ENCODE data around the gene TREH.
A peak's percentile ranks its signal among the peaks of the same experiment; 100 is the strongest.
"Not testable (repeated sequence)": the region's sequence is repeated elsewhere in the genome, so short reads cannot be mapped to it uniquely, and the experiment has no call there.

The TREH gene

GRCh38 chr11:118696673-118697226 is 17.3 kb upstream of the TREH start:
- DNase-seq: no peak

GRCh38 chr11:118694771-118695170 is 15.3 kb upstream of the TREH start:
- no peak for DNase-seq

GRCh38 chr11:118694185-118694584 is 14.7 kb upstream of the TREH start:
- no peak for DNase-seq

- peak; percentile 42 for DNase-seq
These were observed 12.7 kb upstream of the TREH start for GRCh38 chr11:118691926-118692830.

- no peak for DNase-seq
These were observed 11.3 kb upstream of the TREH start for GRCh38 chr11:118690553-118691304.

- peak; percentile 57 for DNase-seq
These were observed 10.6 kb upstream of the TREH start for GRCh38 chr11:118689852-118690552.

GRCh38 chr11:118689503-118689851 is 10.0 kb upstream of the TREH start:
- DNase-seq: no peak

GRCh38 chr11:118688851-118689502 is 9.5 kb upstream of the TREH start:
- no peak for DNase-seq

GRCh38 chr11:118688339-118688738 is 8.9 kb upstream of the TREH start:
- not testable (repeated sequence) for DNase-seq

- no peak for DNase-seq
These were observed 8.5 kb upstream of the TREH start for GRCh38 chr11:118687906-118688305.

GRCh38 chr11:118684187-118684586 is 4.7 kb upstream of the TREH start:
- no peak for DNase-seq

- not testable (repeated sequence) for DNase-seq
These were observed 3.5 kb upstream of the TREH start for GRCh38 chr11:118682939-118683338.

GRCh38 chr11:118682372-118682771 is 2.9 kb upstream of the TREH start:
- DNase-seq: no peak

GRCh38 chr11:118678908-118679307 is 542 bp downstream of the TREH start:
- not testable (repeated sequence) for DNase-seq

- no peak for DNase-seq
These were observed 1.5 kb downstream of the TREH start for GRCh38 chr11:118677977-118678376.

- no peak for DNase-seq
These were observed 5.4 kb downstream of the TREH start for GRCh38 chr11:118674082-118674435.

GRCh38 chr11:118673361-118674081 is 5.9 kb downstream of the TREH start:
- DNase-seq: no peak

- no peak for DNase-seq
These were observed 6.6 kb downstream of the TREH start for GRCh38 chr11:118672846-118673245.

- no peak for DNase-seq
These were observed 8.2 kb downstream of the TREH start for GRCh38 chr11:118671254-118671653.

- DNase-seq: no peak
These were observed 9.4 kb downstream of the TREH start for GRCh38 chr11:118670063-118670462.

GRCh38 chr11:118666371-118666770 is 13.1 kb downstream of the TREH start:
- DNase-seq: no peak

GRCh38 chr11:118663902-118664301 is 15.5 kb downstream of the TREH start:
- DNase-seq: no peak
